ENCODE measurements around the gene TPK1.

- TF ChIP-seq, protein P1, sequence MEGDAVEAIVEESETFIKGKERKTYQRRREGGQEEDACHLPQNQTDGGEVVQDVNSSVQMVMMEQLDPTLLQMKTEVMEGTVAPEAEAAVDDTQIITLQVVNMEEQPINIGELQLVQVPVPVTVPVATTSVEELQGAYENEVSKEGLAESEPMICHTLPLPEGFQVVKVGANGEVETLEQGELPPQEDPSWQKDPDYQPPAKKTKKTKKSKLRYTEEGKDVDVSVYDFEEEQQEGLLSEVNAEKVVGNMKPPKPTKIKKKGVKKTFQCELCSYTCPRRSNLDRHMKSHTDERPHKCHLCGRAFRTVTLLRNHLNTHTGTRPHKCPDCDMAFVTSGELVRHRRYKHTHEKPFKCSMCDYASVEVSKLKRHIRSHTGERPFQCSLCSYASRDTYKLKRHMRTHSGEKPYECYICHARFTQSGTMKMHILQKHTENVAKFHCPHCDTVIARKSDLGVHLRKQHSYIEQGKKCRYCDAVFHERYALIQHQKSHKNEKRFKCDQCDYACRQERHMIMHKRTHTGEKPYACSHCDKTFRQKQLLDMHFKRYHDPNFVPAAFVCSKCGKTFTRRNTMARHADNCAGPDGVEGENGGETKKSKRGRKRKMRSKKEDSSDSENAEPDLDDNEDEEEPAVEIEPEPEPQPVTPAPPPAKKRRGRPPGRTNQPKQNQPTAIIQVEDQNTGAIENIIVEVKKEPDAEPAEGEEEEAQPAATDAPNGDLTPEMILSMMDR (IDR thresholded peaks at IDR 0.05; ENCODE audit: low read length), result no peak
- no peak for TF ChIP-seq EZH2 (IDR thresholded peaks at IDR 0.05; ENCODE audit: borderline replicate concordance, low read length)
Observed at GRCh38 chr7:144436500-144436899, 399.4 kb downstream of the TPK1 start.

Measured in OCI-LY1 (cell line).